AG09319 (cell line): ENCODE results near the gene AMPD1.

Experiments used
- DNase-seq: peaks from one replicate; pipeline ENCODE4 v3.0.0-alpha.2; 2010; ENCODE audit warnings: low read depth; ENCODE audit errors: extremely low read depth
- CTCF ChIP-seq: IDR thresholded peaks from 2 replicates; pipeline ENCODE4 v1.5.1; 2011; ENCODE audit warnings: low read depth, mild to moderate bottlenecking, inconsistent platforms, low read length, moderate library complexity

Gene AMPD1

GRCh38 chr1:114715952-114716303 is 20.6 kb upstream of the AMPD1 start:
- TF ChIP-seq CTCF: no peak
- DNase-seq: no peak

GRCh38 chr1:114712977-114713376 is 17.6 kb upstream of the AMPD1 start:
- TF ChIP-seq CTCF: no peak
- no peak for DNase-seq

GRCh38 chr1:114710360-114710759 is 15.0 kb upstream of the AMPD1 start:
- no peak for DNase-seq
- no peak for TF ChIP-seq CTCF

- no peak for DNase-seq
- no peak for TF ChIP-seq CTCF
Measured at GRCh38 chr1:114707604-114708003, 12.3 kb upstream of the AMPD1 start.

GRCh38 chr1:114703242-114703641 is 7.9 kb upstream of the AMPD1 start:
- TF ChIP-seq CTCF: no peak

GRCh38 chr1:114702737-114703136 is 7.4 kb upstream of the AMPD1 start:
- DNase-seq: no peak
- no peak for TF ChIP-seq CTCF

More at GRCh38 chr1:114703242-114703641, 7.9 kb upstream of the AMPD1 start:
- DNase-seq: no peak

GRCh38 chr1:114701931-114702330 is 6.6 kb upstream of the AMPD1 start:
- no peak for DNase-seq
- TF ChIP-seq CTCF: no peak
